DMS153 treated with DMSO at 0.1 percent for 48 hours (cell line): Measurements from ENCODE around the gene SRXN1.
A peak's percentile ranks its signal among the peaks of the same experiment; 100 is the strongest.
"Not testable (repeated sequence)": the region's sequence is repeated elsewhere in the genome, so short reads cannot be mapped to it uniquely, and the experiment has no call there.

Experiments used
- DNase-seq: peaks from one replicate; lab custom pipeline; 2025; ENCODE audit not compliant: unreplicated experiment; lab: John Stamatoyannopoulos, UW

The SRXN1 gene

GRCh38 chr20:653110-653589, at the start of gene SRXN1:
SRXN1 (minus strand) TSS chr20:653200; CDS start chr20:653185, 15 bp downstream.
- DNase-seq, result peak; percentile 52

GRCh38 chr20:701401-702129, 48.6 kb upstream of the SRXN1 start:
- no peak for DNase-seq

GRCh38 chr20:699811-700338, 46.9 kb upstream of the SRXN1 start:
- DNase-seq, result no peak

- DNase-seq, result no peak
Measured at GRCh38 chr20:699342-699741, 46.3 kb upstream of the SRXN1 start.

GRCh38 chr20:698276-698675, 45.3 kb upstream of the SRXN1 start:
- DNase-seq, result no peak

- DNase-seq, result no peak
Measured at GRCh38 chr20:697826-698225, 44.8 kb upstream of the SRXN1 start.

GRCh38 chr20:695165-695866, 42.3 kb upstream of the SRXN1 start:
- no peak for DNase-seq

DNA sequence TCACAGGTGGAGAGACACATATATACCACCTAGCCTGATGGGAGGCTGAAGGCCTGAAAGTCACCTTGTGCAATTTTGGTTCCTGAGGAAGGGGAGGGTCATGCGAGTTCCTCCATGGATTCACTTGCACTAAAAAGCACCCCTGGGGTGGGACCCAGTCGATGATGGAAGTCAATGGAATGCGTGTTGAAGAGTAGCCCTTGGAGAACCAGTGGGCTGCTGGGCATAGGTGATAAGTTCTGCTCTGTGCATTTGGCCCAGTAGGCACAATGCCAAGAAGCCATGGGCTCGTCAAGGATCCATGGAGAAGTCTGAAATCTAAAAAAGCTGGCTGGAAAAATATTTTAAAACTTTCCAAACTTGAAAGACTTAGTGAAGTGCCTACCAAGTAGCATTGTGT, 41.5 kb upstream of the SRXN1 start:
- no peak for DNase-seq

DNA sequence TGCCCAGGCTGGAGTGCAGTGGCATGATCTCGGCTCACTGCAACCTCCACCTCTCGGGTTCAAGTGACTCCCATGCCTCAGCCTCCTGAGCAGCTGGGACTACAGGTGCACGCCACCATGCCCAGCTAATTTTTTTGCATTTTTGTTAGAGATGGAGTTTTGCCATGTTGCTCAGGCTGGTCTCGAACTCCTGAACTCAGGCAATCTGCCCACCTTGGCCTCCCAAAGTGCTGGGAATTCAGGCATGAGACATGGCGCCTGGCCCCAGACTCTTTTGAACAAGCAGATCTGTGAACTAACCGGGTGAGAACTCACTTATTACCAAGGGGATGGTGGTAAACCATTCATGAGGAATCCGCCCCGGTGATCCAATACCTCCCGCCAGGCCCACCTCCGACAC, 40.8 kb upstream of the SRXN1 start:
- DNase-seq, result not testable (repeated sequence)

DNA sequence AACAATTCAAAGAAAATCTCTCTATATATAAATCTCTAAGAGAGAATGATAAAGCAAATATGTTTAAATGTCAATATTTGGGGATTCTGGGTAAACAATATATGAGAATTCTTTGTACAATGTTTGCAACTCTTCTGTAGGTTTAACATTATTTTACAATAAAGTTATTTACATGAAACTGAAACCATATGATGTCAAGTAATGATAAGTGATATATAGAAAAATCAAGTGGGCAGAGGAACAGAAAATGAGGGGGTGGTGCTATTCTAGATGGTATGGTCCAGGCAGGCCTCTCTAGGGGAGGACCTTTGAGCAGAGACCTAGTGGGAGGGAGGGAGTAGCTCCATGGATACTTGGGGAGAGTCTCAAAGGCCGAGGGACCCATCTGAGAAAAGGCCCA, 39.0 kb upstream of the SRXN1 start:
- no peak for DNase-seq

DNA sequence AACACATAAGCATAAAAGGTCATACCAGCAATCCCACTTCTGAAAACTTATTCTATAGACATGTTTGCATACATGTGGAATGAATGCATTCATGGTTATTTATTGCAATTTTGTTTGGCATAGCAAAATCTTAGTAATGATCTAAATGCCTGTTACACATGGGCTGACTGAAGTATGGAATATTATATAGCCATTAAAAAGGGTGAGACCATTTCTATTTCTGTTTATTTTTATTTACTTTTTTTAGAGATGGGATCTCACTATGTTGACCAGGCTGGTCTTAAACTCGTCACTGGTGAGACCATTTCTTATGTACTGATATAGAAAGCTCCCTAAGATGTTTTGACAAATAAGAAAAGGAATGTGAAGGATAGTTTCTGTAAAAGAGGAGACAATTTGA, 36.9 kb upstream of the SRXN1 start:
- DNase-seq, result no peak

DNA sequence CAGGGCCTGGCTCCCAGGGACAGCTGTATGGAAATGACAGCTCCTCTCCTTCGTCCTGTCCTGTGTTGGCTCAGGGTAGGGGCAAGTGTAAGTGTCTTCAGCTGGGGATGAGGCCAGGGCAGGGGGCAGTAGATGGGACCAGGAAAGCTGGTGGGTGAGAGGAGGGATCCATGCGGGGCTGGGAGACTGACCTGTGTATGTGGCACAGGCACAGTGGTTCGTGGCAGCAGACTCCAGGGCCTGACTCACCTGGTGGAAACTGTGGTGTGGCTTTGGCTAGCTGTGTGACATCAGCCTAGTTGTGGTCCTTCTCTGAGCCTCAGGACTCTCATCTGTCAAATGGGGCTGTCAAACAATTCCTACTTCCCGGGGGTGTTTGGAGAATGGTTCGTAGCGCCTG, 36.3 kb upstream of the SRXN1 start:
- DNase-seq, result no peak

- no peak for DNase-seq
Measured at GRCh38 chr20:688809-689212, 35.8 kb upstream of the SRXN1 start.

GRCh38 chr20:687468-688203, 34.6 kb upstream of the SRXN1 start:
- DNase-seq, result no peak

- DNase-seq, result no peak
Measured at GRCh38 chr20:684676-685319, 31.8 kb upstream of the SRXN1 start.

DNA sequence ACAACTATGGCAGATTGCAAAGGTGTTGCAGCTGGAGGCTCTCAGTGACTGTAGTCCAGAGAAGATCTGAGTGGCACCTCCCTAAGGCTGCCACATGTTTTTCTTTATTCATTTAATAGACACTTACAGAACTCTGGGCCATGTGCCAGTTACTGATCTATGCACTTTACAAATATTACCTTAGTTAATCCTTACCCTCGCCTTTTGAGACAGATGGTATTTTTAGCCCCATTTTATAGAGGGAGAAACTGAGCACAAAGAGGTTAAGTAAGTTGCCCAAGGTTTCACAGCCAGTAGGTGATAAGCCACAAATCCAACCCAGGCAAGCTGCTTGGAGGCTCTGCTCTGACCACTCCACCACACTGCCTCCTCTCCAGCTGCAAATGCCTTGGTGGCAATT, 29.1 kb upstream of the SRXN1 start:
- no peak for DNase-seq

- DNase-seq, result no peak
Measured at GRCh38 chr20:680638-681187, 27.7 kb upstream of the SRXN1 start.

GRCh38 chr20:677957-678356, 25.0 kb upstream of the SRXN1 start:
- DNase-seq, result no peak

DNA sequence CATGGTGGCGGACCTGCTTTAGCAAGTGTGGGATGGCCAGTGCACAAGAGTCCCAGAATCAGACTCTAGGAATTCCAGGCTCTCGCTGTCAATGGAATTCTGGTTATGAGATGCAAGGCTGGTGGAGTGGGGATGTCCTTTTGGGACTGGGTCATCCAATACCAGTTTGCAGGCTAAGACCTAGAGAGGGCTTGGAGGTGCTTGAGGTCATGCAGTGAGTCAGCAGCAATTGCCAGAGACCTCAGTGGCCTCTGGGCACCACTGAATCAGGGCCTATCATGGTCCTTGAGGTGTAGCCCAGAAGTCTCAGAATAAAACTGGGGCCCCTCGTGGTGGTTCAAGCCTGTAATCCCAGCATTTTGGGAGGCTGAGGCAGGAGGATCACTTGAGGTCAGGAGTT, 24.0 kb upstream of the SRXN1 start:
- DNase-seq, result no peak

DNA sequence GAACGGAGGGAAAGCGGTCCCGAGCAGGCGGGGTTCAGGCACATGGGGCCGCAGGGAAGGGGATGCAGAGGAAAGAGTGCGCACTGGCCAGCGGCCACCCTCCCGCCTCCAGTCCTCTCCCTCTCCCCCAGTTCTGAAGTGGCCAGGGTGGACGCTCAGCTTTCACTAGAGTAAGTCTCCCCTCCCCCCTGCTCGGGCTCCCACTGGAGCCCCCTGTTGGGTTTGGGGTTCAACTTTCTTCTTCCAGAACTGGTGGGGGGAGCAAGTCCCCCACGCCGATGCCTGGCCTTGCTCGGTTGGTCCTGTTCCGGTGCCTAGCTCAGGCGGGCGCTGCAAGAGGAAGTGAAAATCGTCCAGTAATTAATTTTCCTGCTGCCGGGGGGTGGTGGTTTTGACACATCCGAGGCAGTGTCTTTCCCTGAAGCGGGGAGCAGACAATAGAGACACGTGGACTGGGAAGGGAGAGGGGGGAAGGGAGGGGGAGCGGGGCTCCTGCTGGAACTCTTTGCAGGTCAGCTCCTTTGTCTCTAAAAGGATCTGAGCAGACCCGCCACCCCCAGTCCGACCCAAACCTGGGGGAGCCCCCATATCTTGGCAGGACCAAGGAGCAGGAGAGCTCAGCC, 23.4 kb upstream of the SRXN1 start:
- no peak for DNase-seq
